GM12878 (cell line): ENCODE data around the gene RBM15. TPM values are rescaled to one million over a fixed set of nuclear protein-coding genes. Genes with fewer than 3 reads are reported as not detected.

Experiments used
- ASH2L ChIP-seq: fragments of 300-600, 200-600 bp; sonication (generic); IDR thresholded peaks from 2 replicates; pipeline ENCODE4 v1.6.1; 2017; ENCODE audit warnings: low read depth, mild to moderate bottlenecking, borderline replicate concordance
- CHD2 ChIP-seq: IDR thresholded peaks from 2 replicates; pipeline ENCODE4 v1.6.1; 2011; ENCODE audit warnings: low read depth, low read length, improper control_type of control experiment, borderline replicate concordance
- E2F4 ChIP-seq: IDR thresholded peaks from 2 replicates; pipeline ENCODE4 v1.6.1; 2012; ENCODE audit warnings: low read depth, low read length, improper control_type of control experiment
- E2F8 ChIP-seq: fragments of 450-650 bp; IDR thresholded peaks from 2 replicates; pipeline ENCODE4 v1.6.1; 2018; ENCODE audit warnings: mild to moderate bottlenecking, low read depth, moderate library complexity; ENCODE audit not compliant: partially characterized antibody
- ELK1 ChIP-seq: IDR thresholded peaks from 2 replicates; pipeline ENCODE4 v1.6.1; 2012; ENCODE audit warnings: low read depth, low read length, improper control_type of control experiment
- ESRRA ChIP-seq: IDR thresholded peaks from 2 replicates; pipeline ENCODE4 v1.6.1; 2012; ENCODE audit warnings: mild to moderate bottlenecking, low read length, improper control_type of control experiment
- NBN ChIP-seq: fragments of 450-650 bp; IDR thresholded peaks from 2 replicates; pipeline ENCODE4 v1.6.1; 2016
- NFYB ChIP-seq: IDR thresholded peaks from 2 replicates; pipeline ENCODE4 v1.6.1; 2011; ENCODE audit warnings: low read depth, mild to moderate bottlenecking, low read length, improper control_type of control experiment, moderate library complexity; ENCODE audit not compliant: insufficient read depth
- POLR2A ChIP-seq: IDR thresholded peaks from 2 replicates; pipeline ENCODE4 v1.6.1; 2011; ENCODE audit warnings: low read depth, mild to moderate bottlenecking, low read length
- RAD51 ChIP-seq: fragments of 450-650 bp; IDR thresholded peaks from 2 replicates; pipeline ENCODE4 v1.6.1; 2016; ENCODE audit warnings: moderate library complexity, mild to moderate bottlenecking, inconsistent platforms
- SPI1 ChIP-seq: IDR thresholded peaks from 2 replicates; pipeline ENCODE4 v1.6.1; 2011; ENCODE audit warnings: low read depth, mild to moderate bottlenecking, low read length, moderate library complexity, borderline replicate concordance; ENCODE audit not compliant: insufficient read depth
- SREBF1 ChIP-seq: IDR thresholded peaks from 2 replicates; pipeline ENCODE4 v1.6.1; 2012; ENCODE audit warnings: mild to moderate bottlenecking, low read length
- TCF7 ChIP-seq: IDR thresholded peaks from 2 replicates; pipeline ENCODE4 v1.6.1; 2014; ENCODE audit warnings: antibody characterized with exemption, borderline replicate concordance
- ZBTB11 ChIP-seq: fragments of 450-650 bp; formaldehyde crosslinking; IDR thresholded peaks from 2 replicates; pipeline ENCODE4 v1.5.0; 2022; ENCODE audit warnings: mild to moderate bottlenecking, missing genetic modification characterization
- ZNF687 ChIP-seq: fragments of 450-650 bp; IDR thresholded peaks from 2 replicates; pipeline ENCODE4 v1.6.1; 2017; ENCODE audit warnings: mild to moderate bottlenecking, moderate library complexity
- polyA plus RNA-seq, 11 experiments: library from polyadenylated mRNA; depleted of rRNA in 4 of 11; unstranded in 6 of 11; stranded (reverse) in 5 of 11; fragments of >200 nt; fragmentation: Nextera tagmentation in 4 of 11; fragmentation: Illumina TruSeq in 1 of 11; extraction: Ambion mirVana in 4 of 11; extraction: Trizol in 1 of 11; gene quantifications; 1 replicate in 1 of 11; 2 replicates in 10 of 11; pipeline versions ENCODE4 v1.2.1 to v1.2.3, GENCODE V29; 2011 to 2016; ENCODE audit warnings: inconsistent platforms in 2 of 11, missing spikeins in 2 of 11, low read depth in 1 of 11
- total RNA-seq, 4 experiments: library from RNA; depleted of rRNA in 3 of 4; stranded (reverse); fragments of >200 nt in 3 of 4; fragmentation: Illumina TruSeq in 1 of 4; extraction: Trizol in 1 of 4; gene quantifications; 2 replicates each; pipeline versions ENCODE4 v1.2.1 to v1.2.3, GENCODE V29; 2013 to 2021

The RBM15 gene
- total and polyA plus RNA-seq, 10 of the 15 experiments (the other 5 are each of a cell fraction or from before 2014, with no cell fraction given): 3.1 to 63.2 (median 26.7) TPM

- TF ChIP-seq E2F8 (no peak), SPI1 (peak; percentile 31; the same call in 1 of the 2 replicates), RAD51 (no peak), ELK1 (no peak), TCF7 (no peak), CHD2 (no peak), ESRRA (no peak), SREBF1 (no peak), E2F4 (no peak), POLR2A (no peak), ASH2L (no peak), NBN (no peak), ZBTB11 (CRISPR knock-in tag) (no peak), NFYB (no peak), ZNF687 (no peak)
Observed at GRCh38 chr1:110346690-110347089, 7.5 kb downstream of the RBM15 start (continued).
